HEK293T (cell line): ENCODE data around the gene RB1.

ENCODE experiments used
- BHLHE40 ChIP-seq: fragments of 450-650 bp; IDR thresholded peaks from 2 replicates; pipeline ENCODE4 v1.6.1; 2016; ENCODE audit warnings: mild to moderate bottlenecking, moderate library complexity, borderline replicate concordance
- ELF4 ChIP-seq: fragments of 450-650 bp; IDR thresholded peaks from 2 replicates; pipeline ENCODE4 v1.6.1; 2017; ENCODE audit warnings: antibody characterized with exemption
- FOXK2 ChIP-seq: fragments of 450-650 bp; IDR thresholded peaks from 2 replicates; pipeline ENCODE4 v1.6.1; 2016; ENCODE audit warnings: mild to moderate bottlenecking
- FOXM1 ChIP-seq: fragments of 450-650 bp; IDR thresholded peaks from 2 replicates; pipeline ENCODE4 v1.6.1; 2017; ENCODE audit warnings: mild to moderate bottlenecking, borderline replicate concordance
- HDGF ChIP-seq: fragments of 450-650 bp; IDR thresholded peaks from 2 replicates; pipeline ENCODE4 v1.6.1; 2017; ENCODE audit warnings: antibody characterized with exemption, borderline replicate concordance
- L3MBTL2 ChIP-seq: fragments of 450-650 bp; conservative IDR thresholded peaks from 2 replicates; pipeline ENCODE4 v1.6.1; 2016; ENCODE audit warnings: mild to moderate bottlenecking
- NFRKB ChIP-seq: fragments of 450-650 bp; IDR thresholded peaks from 2 replicates; pipeline ENCODE4 v1.6.1; 2016; ENCODE audit warnings: mild to moderate bottlenecking, moderate library complexity
- SP1 ChIP-seq: fragments of 450-650 bp; IDR thresholded peaks from 2 replicates; pipeline ENCODE4 v1.6.1; 2017
- SUZ12 ChIP-seq: fragments of 450-650 bp; IDR thresholded peaks from 2 replicates; pipeline ENCODE4 v1.6.1; 2016; ENCODE audit warnings: mild to moderate bottlenecking
- TARDBP ChIP-seq: fragments of 450-650 bp; IDR thresholded peaks from 2 replicates; pipeline ENCODE4 v1.6.1; 2016
- ZNF384 ChIP-seq: fragments of 450-650 bp; IDR thresholded peaks from 2 replicates; pipeline ENCODE4 v1.6.1; 2016

- no peak for TF ChIP-seq FOXK2
- TF ChIP-seq HDGF: no peak
- TF ChIP-seq SP1: no peak
- TF ChIP-seq ELF4: no peak
- no peak for TF ChIP-seq BHLHE40
- no peak for TF ChIP-seq L3MBTL2
- TF ChIP-seq SUZ12: no peak
- TF ChIP-seq FOXM1: no peak
- no peak for TF ChIP-seq ZNF384
- no peak for TF ChIP-seq TARDBP
- TF ChIP-seq NFRKB: no peak
Observed at GRCh38 chr13:48349525-48349924, 46.0 kb downstream of the RB1 start.
